Erythroblast (primary cell): Measurements from ENCODE around the gene DNAJB14.

Experiments used
- DNase-seq, 2 experiments: peaks; one replicate each; lab custom pipeline; 2025; lab: John Stamatoyannopoulos, UW
- GATA1 ChIP-seq: IDR thresholded peaks from 2 replicates; pipeline ENCODE4 v1.6.1; 2011; ENCODE audit warnings: low read depth, mild to moderate bottlenecking, control low read depth, low read length, moderate library complexity
- POLR2A ChIP-seq: IDR thresholded peaks from 2 replicates; pipeline ENCODE4 v1.6.1; 2011; ENCODE audit warnings: mild to moderate bottlenecking, low read length

DNAJB14 gene

DNA sequence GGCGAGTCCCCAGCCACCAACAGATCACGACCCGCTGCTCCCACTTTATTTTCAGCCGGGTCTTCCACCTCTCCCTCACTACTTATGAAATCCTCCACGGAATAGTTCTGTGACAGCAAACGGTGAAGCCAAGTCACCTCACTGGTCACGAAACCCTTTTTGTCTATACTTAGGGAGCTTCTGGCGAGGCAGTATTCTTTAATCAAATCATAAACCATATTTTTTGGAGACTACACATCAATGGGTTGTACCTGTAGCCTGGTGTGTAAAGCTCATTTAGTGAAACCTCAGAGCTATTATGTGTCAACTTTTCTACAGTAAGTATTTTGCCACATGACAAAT lies 4.5 kb upstream of the DNAJB14 start:
- no peak for TF ChIP-seq POLR2A
- no peak for TF ChIP-seq GATA1
- DNase-seq: no peak

DNA sequence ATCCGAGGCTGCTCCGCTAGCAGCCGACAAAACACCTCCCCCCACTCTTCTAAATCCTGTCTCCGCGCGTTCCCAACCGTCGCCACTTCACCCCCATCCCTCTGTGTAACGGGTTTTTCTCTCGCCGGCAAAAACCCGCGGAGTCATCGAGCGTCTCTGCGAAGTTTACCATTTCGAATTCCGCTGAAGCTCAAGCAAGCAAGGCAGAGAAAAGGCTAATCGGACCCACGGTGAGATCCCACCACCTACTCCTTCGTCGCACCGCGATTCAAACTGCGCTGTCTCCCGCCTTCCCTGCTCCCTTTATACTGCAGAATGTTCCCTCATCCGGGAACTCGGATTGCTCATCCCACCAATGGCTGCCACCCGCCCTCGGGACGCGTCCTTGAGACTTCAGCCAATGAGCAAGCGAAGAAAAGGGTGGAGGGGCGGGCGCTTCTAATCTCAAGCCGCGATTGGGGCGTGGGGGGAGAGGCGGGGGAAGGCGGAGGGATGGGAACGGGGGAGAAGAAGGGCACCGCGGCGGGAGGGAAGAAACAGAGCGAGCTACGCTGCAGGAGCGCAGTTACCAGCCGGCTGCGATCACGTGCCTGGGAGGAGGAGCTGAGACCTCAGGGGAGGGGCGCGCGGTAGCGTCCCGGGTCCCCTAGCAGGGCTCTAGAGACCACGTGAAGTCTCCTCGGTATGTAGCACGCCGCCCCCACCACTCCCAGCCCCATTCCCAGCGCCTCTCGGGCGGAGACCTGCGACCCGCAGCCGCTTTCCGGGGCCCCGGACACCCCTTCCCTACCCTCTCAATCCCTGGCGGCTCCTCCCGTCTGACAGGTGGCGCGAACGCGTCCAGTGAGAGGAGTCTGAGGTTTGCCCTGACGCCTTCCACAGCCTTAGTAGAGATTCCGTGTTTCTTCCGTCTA lies 3.8 kb upstream of the DNAJB14 start, which contains the start of gene H2AZ1:
Gene H2AZ1, minus strand, starts transcription at position 277 of the 914 bp plus-strand sequence. Its CDS starts 105 bp downstream, at position 172.
- peak; percentile 98 for DNase-seq
- no peak for TF ChIP-seq GATA1
- TF ChIP-seq POLR2A: peak; percentile 98

DNA sequence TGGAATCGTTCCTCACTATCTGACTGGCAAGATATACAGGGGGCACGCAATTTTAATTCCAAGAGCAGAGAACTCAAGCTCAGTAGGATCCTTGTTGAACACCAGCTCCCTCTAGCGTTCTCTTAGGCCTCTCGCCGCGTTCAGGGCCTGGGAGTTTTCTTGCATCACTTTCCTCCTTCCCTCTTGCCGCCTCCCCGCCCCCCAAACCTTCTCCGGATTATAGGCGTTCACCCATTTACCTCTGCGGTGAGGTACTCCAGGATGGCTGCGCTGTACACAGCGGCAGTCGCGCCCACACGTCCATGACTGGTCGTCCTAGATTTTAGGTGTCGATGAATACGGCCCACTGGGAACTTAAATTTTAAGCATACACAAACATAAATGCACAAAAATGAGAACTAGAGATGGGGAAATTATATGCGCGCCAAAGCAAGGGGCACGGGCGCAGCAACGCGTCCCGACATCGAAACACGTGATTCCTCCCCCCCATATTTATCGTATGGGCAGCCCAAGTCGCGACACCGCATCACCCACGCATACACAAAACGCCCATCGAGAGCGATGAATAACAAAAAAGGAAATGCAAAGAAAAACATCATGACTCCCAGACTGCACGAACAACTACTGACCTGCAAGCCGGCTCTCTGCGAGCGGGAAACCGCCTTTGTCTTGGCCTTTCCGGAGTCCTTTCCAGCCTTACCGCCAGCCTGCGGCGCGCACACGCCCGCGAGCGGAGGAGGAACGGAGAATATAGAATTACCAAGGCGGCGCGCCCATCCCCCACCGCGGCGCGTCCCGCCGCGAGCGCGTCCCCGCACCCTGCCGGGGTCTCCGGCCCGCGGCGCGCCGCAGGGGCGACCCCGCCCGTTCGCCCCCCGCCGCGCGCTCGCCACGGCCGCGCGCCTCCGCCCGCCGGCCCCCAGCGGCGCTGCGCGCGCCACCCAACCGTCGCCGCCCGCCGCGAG lies 2.9 kb upstream of the DNAJB14 start:
- DNase-seq: peak; percentile 94 to 95
- TF ChIP-seq GATA1 (no peak), POLR2A (peak; percentile 44)

DNA sequence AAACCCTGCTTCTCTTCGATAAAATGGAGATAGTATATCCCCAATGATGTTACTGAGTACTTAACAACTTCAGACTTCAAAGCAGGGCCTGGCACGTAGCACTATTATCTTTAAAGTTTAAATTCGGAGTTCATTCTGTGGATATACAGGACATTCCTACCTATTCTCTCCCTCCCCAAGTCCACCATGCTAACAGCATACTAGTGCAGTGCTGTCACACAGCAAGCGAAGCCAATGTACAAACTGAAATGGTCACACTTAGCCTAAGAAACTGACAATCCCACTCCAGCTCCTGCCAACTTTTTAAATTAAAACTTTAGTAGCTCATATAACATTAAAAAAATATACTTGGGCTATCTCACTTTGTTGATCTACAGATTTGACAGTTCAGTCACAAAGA lies 1.2 kb upstream of the DNAJB14 start:
- TF ChIP-seq GATA1 (no peak), POLR2A (no peak)
- peak; percentile 38 for DNase-seq

DNA sequence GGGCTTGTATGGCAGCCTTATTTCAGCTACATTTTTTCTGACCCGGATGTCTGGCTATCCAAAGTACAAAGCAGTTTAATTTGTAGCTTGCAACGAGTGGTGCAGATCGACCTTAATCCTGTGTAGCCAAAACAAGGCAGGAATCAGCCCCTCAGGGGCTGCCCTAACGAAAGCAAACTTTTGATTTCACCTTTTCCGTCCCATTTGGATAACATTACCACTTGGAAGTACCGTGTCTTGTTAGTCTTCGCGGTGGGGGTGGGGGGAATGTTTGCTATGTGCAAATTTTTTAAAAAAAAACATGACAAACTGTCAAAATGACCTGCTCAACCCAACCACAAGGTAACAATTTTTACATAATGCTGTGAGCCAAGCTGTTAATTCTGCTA lies 766 bp upstream of the DNAJB14 start:
- DNase-seq: no peak
- TF ChIP-seq POLR2A (peak; percentile 5), GATA1 (no peak)

DNA sequence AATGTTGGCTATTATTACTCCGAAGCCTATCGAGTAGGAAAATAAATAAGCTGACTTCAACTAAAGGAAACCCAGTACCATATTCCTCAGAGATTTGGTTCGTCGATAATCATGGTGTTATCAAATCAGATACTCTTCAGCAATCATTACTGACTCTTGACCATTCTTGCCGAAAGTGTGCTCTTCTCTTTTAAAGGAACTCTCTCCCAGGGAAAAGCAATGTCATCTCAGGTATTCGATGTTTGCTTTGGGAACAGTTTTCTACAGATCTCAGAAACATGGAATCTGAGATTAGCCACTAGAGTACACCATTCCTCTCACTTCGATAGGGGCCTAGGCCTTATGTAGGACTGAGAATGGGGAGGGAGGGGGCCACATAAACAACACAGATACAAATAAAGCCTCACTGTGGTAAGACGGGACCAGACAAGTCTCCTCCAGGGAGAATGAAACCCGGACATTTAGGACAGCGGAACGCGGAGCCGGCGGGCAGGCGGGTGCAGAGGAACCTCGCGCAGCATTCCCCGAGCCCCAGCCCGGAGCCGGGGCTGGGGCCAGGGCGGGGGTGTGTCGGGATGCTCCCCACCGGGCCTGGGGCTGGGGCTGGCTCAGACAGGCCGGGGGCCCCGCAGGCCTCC lies 581 bp downstream of the DNAJB14 start:
- peak; percentile 56 to 70 for DNase-seq
- TF ChIP-seq POLR2A (no peak), GATA1 (no peak)

DNA sequence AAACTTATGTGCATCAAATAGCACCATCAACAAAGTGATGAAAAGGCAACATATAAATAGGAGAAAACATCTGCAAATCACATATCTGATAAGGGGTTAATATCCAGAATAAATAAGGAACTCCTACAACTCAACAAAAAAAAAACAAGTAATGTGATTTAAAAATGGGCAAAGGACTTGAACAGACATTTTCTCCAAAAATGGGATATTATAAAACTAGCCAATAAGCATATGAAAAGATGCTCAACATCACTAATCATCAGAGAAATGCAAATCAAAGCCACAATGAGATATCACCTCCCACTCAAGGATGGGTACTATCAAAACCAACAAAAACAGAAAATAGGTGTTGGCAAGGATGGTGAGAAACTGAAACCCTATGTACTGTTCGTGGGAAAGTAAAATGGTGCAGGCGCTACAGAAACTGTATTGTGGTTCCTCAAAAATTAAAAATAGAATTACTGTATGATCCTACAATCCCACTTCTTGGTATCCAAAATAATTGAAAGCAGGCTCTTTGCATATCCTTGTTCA lies 2.4 kb downstream of the DNAJB14 start:
- no peak for DNase-seq
- TF ChIP-seq POLR2A (no peak), GATA1 (no peak)

DNA sequence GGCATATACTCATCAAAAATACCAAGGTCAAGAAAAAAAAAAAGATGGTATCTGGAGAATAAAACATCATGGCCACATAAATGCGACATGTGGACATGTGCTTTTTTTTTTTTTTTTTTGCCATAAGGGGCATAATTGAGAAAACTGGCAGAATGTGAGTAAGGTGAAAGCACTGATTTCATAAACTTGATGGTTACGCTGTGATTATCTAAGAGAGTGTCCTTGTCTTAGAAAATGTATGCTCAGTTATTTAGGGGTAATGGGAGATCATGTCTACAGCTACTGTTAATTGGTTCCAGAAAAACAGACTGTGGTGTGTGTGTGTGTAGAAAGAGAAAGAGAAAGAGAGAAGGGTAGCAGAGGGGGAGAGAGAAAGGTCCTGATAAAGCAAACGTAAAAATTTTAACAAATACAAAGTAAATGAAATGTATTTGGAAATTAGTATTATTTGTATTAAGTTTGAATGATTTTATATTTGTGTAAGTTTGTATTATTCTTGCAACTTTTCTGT lies 8.1 kb downstream of the DNAJB14 start:
- no peak for TF ChIP-seq GATA1
- no peak for TF ChIP-seq POLR2A
- DNase-seq: no peak

DNA sequence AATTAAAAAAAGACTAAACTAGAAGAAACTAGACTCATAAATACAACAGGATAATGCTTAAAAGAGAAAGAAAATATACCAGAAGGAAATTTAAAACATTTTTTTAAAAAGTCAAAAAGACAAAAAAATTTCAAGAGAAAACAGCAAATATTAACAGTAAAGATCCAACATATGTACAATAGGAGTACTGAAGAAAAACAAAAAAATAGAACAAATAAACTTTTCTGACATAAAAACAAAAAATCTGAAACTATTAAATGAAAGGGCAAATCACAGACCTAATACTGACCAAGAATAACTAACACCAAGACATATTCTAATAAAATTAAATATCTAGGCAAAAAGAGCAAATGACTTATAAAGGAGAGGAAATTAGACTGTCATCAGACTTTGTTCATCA lies 11.5 kb downstream of the DNAJB14 start:
- no peak for DNase-seq
- TF ChIP-seq GATA1: no peak
- TF ChIP-seq POLR2A: no peak

DNA sequence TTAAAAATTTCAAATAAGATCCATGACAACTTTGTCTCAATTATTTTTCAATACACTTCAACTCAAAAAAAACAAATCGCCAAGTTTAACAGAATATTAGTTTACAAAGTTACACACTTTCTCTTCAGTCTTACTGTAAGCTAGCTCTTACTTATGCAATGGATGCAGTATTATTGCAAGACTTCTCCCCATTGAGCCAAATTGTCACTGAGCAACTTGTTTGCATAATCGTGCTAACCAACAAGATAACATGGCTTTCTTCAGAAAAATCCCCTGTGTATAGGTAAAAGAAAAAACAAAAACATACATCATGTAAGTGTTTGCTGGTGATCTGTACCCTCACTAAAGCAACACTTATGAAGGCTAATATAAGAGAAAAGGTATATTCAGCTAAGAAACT lies 18.9 kb downstream of the DNAJB14 start:
- DNase-seq: no peak
- TF ChIP-seq POLR2A (no peak), GATA1 (no peak)

DNA sequence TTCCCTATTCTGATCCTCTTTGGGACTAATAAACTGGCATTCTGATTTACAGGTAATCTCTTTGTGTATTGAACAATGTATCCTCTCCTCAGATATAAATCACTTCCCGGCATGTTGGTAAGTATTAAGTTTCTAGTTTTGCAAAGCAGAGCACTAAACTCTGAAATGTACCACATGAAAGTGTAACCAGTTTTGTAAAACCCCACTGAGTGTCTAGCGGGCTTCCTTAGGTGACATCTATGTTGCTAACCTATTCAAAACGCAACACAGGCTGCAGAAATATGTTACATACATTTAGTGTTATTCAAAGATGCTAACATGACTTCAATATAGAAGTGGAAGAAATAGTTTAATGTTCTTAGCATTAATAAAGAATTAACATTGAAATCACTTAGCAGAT lies 25.2 kb downstream of the DNAJB14 start:
- DNase-seq: no peak
- TF ChIP-seq GATA1 (no peak), POLR2A (no peak)

DNA sequence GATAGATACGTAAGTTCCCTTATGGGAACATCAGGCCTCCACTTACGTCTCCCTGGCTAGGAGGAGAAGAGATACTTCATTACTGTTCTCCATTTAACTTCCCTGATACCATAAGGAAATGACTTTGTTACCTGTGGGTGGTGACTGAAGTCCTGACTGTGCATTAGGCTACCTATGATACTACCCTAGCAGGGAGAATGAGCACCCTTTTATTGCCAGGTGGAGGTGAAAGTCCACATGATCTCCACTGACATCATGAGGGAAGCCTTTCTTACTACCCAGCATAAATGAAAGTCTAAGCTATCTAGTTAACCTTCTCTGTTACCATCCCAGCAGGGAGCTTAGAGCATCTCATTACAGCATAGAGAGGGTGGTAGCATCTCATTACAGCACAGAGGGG lies 27.8 kb downstream of the DNAJB14 start:
- TF ChIP-seq GATA1 (no peak), POLR2A (no peak)
- DNase-seq: no peak

DNA sequence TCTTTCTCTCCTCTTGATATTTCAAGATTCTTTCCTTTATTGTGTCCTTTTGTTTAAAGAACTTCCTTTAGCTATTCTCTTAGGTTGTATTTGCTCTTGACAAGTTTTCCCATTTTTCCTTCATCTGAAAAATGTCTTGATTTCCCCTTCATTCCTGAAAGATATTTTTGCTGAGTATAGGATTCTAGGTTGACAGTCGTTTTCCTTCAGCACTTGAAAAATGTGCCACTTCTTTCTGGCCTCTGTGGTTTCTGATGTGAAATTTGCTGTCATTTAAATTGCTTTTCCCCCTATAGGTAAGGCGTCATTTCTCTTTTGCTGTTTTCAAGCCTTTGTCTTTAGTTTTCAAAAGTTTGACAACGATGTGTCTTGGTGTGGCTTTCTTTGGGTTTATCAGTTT lies 28.8 kb downstream of the DNAJB14 start:
- no peak for TF ChIP-seq GATA1
- TF ChIP-seq POLR2A: no peak
- DNase-seq: no peak
